CD4-positive, alpha-beta T cell treated with Interleukin-4 for 1 hour (primary cell): Measurements from ENCODE around the gene POU5F1.
A peak's percentile ranks its signal among the peaks of the same experiment; 100 is the strongest.
"Not testable (repeated sequence)": the region's sequence is repeated elsewhere in the genome, so short reads cannot be mapped to it uniquely, and the experiment has no call there.

Experiments used
- DNase-seq, 2 donors: peaks; one replicate each; pipeline ENCODE4 v3.0.0-alpha.2; 2020 to 2022

POU5F1 gene

DNA sequence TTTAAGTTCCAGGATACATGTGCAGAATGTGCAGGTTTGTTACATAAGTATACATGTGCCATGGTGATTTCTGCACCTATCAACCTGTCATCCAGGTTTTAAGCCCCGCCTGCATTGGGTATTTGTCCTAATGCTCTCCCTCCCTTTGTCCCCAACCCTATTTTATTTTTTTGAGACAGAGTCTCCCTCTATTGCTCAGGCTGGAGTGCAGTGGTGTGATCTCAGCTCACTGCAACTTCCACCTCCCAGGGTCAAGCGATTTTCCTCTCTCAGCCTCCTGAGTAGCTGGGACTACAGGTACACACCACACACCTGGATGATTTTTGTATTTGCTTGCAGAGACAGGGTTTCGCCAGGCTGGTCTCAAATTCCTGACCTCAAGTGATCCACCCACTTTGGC lies 18.7 kb upstream of the POU5F1 start:
- not testable (repeated sequence) for DNase-seq

DNA sequence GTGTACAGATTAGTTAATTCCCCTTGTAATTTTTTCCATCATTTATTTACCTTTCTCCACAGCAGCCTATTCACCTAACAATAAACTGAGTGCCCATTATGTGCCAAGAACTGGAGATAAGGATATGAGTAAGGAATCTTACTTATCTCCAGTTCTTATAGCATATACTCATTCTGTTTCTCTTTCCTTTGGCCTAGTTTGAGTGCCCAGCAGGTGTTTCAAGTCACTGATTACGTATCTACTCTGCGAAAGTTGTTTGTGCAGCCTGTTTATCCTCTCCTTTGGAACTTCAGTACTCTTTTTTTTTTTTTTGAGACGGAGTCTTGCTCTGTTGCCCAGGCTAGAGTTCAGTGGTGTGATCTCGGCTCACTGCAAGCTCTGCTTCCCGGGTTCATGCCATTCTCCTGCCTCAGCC lies 17.3 kb upstream of the POU5F1 start:
- DNase-seq = no peak

DNA sequence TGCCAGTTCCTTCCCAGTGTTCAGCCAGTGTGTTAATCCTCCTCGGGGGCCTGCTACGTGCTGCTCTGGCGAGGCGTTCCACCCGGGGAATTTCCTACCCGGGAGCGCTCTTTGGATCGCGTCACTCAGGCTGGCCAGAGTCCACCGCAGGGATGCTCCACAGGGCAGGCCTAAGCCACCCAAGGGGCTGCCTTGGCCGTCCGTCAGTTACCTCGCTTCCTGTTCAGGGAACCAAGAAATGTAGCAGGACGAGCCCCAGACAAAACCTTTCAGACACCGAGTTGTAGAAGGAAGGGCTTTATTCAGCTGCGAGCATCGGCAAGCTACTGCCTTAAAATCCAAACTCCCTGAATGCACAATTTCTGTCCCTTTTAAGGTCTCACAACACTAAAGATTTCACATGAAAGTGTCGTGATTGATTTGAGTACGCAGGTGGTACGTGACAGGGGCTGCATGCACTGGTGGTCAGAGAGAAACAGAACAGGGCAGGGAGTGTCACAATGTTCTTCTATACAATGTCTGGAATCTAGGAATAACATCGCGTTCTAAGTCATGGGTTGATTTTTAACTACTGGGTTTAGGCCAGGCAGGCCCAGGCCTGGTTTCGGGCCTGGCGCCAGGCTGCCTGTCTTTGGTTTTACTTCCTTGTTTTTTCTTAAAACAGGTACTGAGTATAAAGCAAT lies 15.7 kb upstream of the POU5F1 start:
- no peak for DNase-seq

DNA sequence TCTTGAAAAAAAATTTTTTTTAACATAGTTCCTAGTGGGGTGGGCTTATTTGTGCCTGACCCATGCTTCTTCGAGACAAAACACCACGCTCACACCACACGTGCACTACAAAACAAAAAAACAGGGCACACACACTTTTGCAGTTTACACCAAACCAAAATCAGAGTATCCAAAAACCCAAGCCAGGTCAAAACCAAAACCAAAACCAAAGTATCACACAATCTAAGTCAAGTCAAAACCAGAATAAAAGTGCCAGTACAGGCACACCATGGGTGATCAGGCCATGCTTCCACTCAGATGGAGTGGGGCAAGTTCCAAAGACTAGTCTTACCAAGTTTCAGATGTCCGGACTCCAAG lies 15.2 kb upstream of the POU5F1 start:
- DNase-seq = not testable (repeated sequence)

DNA sequence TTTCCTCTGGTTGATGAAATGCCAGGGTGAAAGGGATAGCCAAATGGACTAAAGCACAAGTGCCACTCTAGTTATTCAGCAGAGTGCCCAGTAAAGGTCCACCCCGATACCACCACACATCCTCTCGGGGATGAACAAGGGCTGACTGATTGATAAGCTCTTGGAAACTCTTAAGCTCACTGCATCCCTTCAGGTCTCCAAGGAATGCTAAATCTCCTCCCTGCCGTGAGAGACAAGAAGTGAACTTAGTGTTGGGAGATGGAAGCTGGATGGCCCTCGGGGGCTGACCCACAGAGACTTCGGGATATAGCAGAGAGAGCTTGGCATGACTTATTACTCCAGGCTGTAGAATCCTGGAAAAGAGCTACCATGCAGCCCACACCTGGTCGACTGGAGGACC lies 13.4 kb upstream of the POU5F1 start:
- not testable (repeated sequence) for DNase-seq

DNA sequence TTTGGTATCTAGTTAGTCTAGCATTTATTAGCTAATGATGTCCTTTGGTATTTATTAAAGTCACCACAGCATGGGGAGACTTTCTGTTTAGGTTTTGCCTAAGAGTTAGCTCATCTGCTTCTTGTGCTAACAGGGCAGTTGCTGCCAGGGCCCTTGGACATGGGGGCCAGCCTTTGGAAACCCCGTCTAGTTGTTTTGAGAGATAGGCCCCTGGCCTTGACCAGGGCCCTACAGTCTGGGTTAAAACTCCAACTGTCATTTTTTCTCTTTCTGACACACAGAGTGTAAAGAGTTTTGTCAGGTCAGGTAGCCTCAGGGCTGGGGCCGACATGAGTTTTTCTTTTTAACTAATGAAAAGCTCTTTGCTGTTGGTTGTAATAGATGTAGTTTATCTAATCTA lies 12.8 kb upstream of the POU5F1 start:
- DNase-seq = not testable (repeated sequence)

DNA sequence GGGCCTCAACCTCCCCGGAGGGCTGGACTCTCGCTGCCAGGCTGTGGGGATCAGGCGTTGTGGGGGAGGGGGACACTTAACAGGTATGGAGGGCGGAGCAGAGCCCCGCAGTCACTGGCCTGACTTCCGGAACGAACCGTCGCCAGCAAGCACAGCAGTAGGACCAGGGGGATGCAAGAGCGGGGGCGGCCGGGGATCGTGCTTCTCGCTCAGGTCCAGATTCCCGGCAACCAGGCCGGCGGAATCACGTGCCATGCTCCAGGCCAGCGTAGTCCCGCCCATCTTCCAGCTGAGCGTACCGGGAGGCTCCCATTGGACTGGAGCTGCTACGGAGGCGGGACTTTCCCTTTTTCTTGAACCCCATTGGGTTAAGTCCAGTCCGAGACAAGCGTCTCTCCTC lies 10.0 kb upstream of the POU5F1 start:
- peak; percentile 73 to 83 for DNase-seq

DNA sequence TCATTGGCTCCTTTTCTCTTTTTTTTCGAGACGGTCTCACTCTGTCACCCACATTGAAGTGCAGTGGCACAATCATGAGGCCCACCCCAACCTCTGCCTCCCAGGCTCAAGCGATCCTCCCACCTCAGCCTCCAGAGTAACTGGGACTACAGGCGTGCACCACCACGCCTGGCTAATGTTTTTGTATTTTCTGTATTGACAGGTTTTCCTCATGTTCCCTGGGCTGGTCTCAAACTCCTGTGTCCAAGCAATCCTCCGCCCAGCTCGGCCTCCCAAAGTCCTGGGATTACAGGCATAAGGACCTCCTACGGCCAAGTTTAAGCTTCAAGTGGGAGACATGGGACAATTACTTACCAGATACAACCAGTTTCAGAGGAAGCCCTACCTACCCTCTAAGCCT lies 9.4 kb upstream of the POU5F1 start:
- DNase-seq = no peak

DNA sequence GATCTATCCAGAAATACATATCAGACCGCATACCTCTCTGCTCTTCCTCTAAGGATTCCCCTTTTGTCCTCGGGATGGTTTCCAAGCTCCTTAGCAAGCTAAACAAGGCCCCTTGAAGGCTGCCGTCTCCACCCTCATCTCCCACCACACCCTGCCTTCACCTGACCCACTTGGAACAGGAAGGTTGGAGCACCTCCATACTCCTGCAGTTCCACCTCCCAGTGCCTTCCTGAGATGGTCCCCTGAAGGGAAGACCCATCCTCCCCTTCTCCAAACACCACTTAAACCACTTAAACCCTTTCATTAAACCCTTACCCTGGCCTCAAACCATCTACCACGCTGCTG lies 8.5 kb upstream of the POU5F1 start:
- DNase-seq = no peak

DNA sequence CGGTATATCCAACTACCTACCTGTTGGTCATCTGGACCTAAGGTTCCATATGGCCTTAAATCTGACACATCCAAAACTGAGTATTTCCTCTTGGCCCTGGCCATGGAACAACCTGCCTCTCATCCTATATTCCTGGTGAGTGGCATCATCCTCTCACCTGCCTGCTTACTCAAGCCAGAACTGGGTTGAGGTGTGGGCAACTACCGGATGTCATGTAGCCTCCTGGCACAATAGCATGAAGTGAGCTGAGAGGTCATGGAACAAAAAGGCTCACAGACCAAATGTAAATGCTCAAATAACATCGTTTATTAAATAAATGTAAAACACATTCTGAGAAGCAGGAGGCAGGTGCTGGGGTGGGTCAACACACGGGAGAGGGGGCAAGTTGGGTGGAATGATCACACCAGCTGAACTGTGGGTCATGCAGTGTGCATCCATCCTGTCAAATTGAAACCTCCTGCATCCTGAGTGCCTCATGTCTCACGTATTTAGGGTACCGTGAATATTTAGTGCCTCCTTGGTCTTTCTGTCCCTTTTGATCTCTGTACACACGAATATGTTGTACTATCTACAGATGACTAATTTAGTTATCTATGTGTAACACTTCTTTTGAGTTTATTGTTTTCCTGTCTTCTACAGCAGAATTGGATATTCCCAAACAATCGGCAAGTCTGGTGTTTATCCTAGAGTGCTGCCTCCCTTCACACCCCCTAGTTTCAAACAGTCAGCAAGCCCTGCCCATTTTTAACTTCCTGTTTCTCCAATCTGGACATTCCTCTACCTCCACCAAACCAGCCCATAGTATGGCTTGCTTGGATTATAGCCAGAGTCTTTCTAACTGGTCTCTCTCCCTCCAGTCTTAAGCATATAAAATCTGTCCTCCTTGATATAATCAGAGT lies 7.9 kb upstream of the POU5F1 start:
- DNase-seq = no peak

DNA sequence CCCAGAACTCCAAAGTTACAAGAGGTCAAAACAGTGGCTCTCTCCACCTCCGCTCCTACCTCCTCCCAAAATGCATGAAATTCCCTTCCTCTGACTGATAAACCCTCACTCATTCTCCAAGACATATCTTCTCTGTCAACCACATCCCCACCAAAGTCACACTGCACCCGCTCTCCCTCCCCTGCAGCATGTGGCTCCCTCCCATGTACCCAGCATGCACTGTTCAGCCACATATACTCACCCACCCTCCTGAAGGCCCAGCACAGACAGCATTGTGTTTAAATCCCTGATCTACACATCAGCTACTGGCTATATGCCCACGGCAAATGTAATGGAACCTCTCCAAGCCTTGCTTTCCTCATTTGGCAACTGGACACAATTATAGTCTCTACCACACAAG lies 5.5 kb upstream of the POU5F1 start:
- no peak for DNase-seq

DNA sequence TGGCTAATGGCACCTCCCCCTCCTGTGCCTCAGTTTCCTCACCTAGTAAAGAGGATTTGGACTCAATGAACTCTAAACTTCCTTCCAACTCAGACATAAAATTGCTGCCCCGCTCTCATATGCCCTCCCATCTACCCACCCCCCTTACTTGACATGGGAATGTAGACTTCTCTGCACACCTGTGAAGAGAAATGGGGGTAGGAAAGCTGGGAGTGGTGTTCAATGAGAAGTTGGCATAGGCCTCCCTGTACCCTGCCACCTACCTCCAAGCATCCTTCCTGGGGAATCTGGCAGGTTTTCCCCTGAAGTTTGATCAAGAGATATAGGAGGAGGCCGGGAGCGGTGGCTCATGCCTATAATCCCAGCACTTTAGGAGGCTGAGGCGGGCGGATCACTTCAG lies 3.9 kb upstream of the POU5F1 start:
- no peak for DNase-seq

DNA sequence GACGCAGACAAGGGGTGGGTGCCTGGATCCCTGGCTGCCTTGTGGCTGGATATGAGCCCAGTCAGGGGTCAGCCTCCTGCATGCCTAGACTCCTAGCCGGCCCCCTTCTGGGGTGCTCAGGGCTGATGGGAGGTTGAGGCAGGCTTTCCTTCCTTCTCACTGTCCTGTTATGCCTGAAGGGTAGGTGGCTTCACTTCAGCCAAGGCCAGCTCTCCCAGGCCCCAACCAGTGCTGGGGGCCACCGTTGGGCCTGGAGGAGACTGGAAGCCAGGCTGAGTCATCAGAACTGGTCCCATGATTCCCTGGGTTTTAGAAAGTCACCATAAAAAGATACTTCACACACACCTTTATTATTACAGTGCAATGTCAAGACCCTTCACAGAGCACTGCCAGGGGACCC lies 2.9 kb upstream of the POU5F1 start:
- no peak for DNase-seq

DNA sequence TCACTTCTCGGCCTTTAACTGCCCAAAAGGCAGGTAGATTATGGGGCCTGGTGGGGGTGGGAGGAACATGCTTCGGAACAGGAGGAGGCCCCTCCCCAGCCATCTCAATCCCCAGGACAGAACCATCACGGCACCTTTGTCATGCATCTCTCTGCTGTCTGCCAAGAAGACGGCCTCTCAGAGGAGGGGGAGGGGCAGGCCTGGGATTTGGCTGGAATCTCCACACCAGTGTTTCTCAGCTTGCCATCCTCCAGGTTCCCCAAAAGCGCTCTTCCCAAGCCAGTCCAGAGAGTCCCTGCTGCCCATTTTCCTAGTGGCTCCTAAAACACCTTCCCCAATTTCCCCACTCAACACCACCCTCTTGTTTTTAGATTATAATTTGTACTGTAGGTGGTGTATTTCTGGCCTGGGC lies 2.5 kb upstream of the POU5F1 start:
- DNase-seq = no peak

DNA sequence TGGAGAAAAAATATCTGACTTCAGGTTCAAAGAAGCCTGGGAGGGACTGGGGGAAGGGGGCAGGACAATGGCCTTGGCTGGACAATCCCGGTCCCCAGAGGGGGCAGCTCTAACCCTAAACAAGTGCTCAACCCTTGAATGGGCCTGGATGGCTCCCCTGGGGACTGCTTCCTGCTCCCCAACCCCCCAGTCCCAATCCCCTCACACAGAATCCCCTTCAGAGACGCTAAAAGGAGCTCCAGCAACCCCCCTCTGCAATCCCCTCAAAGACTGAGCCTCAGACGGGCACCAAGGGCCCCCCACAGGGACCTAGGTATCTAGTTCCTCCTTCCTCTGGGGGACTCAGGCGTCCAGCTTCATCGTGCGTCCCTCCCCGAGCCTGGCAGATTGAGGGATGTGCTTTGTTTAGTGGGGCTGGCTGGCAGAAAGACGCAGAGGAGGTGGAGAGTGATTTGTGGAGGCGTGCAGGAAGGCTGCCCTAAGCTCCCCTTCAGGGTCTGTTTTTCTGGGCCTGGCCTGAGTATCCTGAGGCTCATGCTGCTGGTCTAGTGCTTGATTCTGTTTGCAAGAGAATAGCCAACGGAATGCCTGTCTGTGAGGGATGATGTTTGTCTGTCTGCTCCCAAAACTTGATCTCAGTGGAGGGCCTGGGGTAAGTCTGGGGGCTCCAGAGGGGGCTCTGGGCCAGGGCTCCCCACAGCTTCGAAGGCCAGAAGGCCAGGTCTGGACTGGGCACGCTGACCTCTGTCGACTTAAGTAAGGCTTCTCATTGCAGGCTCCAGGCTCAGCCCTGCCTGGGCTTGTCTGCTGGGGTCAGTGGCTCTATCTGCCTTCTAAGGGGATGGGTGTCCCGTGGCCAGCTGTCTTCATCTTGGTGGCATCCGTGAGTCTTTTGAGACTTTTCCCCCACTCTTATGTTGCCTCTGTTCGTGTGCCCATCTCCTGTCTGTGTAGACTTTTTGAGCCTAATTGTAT lies 1.7 kb upstream of the POU5F1 start:
- no peak for DNase-seq

DNA sequence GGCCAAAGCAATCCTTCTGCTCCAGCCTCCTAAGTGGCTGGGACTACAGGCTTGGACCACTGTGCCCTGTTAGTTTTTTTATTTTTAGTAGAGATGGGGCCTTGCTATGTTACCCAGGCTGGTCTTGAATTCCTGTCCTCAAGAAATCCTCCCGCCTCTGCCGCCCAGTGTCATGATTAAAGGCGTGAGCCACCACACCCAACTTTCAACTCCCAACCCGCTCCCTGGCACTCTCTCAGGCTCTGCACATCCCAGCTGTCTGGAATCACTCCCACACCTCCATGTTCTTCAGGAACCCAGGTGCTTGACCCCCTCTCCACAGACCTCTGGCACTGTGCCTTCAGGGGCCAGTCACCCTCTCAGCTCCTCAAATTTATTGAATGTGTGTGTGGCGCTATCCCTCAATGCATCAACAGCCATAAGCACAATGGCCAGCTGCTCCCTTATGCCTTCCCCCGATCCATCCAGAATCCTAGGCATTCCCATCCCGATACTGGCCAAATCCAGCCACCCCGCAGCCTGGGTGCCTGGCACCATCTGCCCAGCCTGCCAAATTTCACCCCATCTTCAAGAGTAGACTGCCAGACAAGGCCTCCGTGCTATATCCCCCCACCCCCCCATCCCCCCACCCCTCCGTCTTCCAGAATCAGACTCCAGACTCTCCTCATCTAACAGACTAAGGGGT lies 647 bp upstream of the POU5F1 start:
- no peak for DNase-seq

DNA sequence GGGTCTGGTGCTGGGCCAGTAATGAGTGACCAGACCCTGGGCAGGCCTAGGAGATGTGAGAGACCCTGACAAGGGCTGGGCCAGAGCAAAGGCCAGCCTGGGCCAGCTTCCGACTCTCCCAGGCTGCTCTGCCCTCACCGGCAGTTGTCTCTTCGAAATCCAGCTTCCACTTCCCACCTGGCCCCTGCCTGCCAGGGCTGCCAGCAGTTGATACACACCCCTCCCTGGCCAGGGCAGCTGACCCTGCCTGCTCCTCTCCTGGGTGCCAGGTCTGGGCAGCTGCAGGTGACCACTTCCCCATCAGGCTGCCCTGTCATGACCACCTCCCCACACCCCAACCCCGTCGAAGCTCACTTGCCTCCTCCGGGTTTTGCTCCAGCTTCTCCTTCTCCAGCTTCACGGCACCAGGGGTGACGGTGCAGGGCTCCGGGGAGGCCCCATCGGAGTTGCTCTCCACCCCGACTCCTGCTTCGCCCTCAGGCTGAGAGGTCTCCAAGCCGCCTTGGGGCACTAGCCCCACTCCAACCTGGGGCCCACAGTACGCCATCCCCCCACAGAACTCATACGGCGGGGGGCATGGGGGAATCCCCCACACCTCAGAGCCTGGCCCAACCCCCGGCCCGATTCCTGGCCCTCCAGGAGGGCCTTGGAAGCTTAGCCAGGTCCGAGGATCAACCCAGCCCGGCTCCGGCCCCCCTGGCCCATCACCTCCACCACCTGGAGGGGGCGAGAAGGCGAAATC lies 453 bp downstream of the POU5F1 start:
- not testable (repeated sequence) for DNase-seq

DNA sequence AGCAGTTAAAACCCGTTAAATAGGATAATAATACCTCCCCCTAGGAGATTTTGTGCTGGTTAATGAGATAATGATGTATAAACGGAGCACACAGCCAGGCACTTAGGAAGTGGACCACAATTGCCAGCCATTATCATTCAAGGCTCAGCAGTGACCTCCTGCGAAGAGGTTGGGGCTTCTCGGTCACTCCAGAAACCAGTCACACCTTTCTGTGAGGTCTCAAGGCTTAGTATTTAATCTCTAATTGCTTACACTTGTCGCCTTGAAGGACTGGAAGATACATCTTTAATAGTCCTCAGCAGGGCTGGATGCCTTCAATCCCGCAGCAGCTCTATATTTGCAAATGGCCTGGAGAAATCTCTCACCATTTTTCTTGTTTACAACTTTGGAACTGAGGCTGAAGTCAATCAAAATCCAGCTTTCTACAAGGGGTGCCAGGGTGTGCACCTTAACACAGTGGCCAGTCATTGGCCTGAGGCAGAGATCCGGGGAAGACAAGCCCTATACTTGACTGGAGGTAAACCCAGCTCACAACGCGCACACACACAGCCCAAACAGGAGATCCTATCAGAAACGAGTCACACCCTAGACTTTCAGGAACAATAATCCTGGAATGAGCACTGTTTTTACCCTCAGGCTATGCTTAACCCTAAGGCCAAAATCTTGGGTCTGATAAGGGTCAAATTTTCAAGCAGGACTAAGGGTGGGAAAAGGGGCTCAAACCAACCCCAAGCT lies 1.2 kb downstream of the POU5F1 start:
- no peak for DNase-seq

DNA sequence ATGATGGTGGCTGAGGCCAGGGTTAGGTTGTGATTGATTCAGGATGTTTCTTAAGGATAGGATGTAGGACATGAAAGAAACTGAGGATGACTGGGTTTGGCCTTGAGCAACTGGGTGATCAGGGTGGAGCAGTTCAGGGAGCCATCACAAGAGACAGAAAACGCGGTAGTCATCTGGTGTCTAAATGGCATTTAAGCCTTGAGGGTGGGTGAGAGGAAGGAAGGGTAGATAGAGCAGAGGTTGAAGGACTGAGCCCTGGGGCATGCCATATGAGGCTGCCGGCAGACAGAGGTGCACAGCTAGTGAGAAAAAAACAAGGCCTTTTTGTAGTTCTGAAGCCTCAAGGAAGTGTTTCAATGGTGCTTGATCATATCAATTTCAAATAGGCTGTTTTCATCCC lies 1.9 kb downstream of the POU5F1 start:
- DNase-seq = no peak

DNA sequence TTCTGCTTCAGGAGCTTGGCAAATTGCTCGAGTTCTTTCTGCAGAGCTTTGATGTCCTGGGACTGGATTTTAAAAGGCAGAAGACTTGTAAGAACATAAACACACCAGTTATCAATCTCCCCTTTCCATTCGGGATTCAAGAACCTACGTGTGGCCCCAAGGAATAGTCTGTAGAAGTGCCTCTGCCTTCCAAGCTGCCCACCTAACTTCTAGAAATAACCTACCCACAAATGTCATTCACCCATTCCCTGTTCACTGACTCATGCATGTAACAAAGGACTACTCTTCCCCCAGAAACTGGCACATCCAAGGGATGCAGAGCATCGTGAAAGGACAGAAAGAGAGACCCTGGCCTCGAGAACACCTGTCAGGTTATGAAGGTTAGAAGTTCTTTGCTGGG lies 4.5 kb downstream of the POU5F1 start:
- no peak for DNase-seq
